NCI-H146 (cell line): Measurements from ENCODE around the gene POU2AF2.
"Not testable (repeated sequence)": the region's sequence is repeated elsewhere in the genome, so short reads cannot be mapped to it uniquely, and the experiment has no call there.

ENCODE experiments used
- DNase-seq: peaks from one replicate; lab custom pipeline; 2025; lab: John Stamatoyannopoulos, UW

Gene POU2AF2

DNA sequence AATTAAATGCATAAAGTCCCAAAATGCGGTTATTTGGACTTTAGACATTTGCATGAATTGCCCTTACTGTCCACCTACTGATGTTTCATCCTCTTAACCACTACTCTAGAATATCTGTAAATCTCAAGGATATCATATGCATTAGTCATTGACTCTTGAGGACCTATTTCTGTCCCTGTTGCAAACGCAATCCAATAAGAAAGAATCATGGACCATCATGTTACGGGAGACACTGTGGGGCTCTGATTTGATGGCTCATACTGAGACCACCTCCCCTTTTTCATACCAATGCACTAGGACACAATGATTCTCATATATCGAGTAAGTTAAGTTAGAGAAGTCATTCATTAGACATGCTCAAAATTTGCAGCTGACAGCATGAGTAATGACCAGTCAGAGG is 14.4 kb downstream of the POU2AF2 start:
- DNase-seq: no peak

GRCh38 chr11:111260811-111261210 is 15.3 kb downstream of the POU2AF2 start:
- no peak for DNase-seq

GRCh38 chr11:111264646-111265045 is 19.1 kb downstream of the POU2AF2 start:
- DNase-seq: no peak

GRCh38 chr11:111265421-111265820 is 19.9 kb downstream of the POU2AF2 start:
- no peak for DNase-seq

GRCh38 chr11:111268303-111268702 is 22.8 kb downstream of the POU2AF2 start:
- not testable (repeated sequence) for DNase-seq

GRCh38 chr11:111269146-111269868 is 23.8 kb downstream of the POU2AF2 start:
- peak; percentile 12 for DNase-seq

DNA sequence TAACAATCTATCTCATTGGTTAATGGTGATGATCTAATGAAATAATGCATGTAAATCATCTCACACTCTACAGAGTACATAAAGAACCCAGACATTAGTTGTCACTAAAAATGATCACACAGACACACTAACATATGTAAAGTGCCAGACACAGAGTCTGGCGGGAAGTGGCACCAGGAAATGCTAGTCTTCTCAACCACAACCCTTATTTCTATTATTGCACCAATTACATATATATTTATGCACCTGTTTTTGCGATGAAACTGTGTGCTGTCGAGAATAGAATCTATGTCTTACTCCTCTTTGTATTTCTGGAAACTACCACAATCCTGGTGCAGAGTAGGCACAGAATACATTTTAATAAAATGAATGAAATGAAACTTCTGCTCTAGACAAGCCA is 26.9 kb downstream of the POU2AF2 start:
- no peak for DNase-seq

DNA sequence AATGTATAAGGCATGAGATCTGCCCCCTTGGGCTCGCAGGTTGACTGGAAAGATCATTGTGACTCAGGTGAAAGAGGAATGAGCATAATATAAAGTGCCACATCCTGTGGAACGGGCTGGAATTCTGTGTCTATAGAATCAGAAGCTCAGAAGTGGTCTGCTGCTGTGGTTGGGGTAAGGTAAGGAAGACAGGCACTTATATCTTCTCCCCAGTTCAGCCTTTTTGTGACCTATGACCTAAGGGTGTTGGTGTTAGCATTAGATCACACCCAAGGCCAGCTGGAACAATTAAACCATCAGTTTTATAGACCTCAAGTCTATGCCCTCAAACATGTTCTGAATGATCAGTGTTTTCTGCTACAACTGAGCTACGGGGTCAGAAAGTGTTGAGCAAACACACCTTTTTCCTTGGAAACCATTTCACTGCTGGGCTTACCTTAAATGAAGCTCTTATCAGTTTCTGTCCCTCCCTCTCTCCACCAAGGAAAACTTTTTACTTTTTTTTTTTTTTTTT is 37.1 kb downstream of the POU2AF2 start:
- DNase-seq: no peak

DNA sequence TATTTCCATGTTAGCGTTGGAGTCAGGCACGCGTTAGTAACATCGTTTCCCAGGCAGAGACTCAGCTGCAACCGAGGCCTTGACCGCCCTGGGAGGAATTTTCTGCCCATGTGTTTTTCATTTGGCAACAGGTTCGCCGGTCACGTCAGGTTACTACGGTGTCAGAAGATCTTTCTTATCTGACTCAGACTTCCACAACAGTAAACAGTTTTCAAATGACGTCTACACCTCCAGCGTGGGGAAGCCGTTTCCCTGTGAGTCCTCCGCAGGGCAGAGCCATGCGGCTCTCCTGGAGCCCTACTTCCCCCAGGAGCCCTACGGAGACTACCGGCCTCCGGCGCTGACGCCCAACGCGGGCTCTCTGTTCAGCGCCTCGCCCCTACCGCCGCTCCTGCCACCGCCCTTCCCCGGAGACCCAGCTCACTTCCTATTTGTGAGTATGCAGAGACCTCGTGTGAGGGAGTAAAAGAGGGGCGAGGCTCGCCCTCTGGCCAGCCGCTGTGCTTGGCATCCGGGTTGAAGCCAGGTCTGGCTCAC is 38.5 kb downstream of the POU2AF2 start:
- DNase-seq: no peak

DNA sequence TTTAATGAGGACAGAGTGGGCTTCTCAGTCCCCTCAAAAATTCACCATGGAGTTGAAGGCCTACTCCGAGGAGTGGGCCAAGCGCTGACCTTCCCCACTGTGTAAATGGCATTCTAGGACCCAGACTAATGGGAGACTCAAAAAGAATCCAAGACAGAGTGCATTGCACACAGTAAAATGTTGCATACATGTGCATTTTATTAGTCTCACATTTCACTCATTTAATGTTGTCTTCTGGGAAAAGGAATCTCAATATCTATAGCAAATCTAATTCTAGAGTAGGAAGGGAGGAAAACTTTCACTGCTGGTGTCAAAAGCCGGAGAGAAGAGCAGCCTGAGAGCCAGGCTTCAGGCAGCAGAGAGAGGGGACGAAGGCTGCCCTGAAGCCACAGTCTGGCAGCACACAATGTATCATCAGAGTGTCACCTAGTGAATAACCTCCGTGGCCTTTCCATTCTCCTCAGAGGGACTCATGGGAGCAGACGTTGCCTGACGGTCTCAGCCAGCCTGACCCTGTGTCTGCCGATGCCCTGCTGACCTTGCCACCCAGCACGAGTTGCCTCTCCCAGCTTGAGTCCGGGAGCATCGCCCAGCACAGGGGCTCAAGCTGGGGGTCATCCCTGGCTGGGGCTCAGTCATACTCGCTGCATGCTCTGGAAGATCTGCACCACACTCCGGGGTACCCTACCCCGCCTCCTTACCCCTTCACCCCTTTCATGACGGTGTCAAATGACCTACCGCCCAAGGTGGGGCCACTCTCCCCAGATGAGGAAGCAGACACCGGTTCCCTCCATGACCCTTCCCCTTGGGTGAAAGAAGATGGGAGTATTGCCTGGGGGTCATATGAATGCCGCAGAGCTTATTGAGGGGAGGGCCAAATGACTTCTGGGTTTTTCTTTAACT is 39.9 kb downstream of the POU2AF2 start:
- no peak for DNase-seq

DNA sequence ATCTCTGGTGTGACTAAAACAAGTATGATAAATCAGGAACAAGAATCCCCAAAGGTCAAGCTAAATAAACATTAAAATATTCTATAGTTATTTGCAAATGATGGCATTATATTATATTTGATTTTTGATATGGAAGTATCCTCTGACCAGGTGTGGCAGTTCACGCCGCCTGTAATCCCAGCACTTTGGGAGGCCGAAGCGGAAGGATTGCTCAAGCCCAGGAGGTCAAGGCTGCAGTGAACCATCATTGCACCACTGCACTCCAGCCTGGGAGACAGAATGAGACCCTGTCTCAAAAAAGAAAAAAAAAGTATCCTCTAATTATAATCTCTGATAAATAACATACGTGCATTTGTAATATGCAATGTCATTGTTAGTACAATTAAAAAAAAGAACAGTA is 46.2 kb downstream of the POU2AF2 start:
- DNase-seq: no peak

DNA sequence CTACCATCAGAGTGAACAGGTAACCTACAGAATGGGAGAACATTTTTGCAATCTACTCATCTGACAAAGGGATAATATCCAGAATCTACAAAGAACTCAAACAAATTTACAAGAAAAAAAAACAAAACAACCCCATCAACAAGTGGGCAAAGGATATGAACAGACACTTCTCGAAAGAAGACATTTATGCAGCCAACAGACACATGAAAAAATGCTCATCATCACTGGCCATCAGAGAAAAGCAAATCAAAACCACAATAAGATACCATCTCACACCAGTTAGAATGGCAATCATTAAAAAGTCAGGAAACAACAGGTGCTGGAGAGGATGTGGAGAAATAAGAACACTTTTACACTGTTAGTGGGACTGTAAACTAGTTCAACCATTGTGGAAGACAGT is 46.9 kb downstream of the POU2AF2 start:
- not testable (repeated sequence) for DNase-seq

DNA sequence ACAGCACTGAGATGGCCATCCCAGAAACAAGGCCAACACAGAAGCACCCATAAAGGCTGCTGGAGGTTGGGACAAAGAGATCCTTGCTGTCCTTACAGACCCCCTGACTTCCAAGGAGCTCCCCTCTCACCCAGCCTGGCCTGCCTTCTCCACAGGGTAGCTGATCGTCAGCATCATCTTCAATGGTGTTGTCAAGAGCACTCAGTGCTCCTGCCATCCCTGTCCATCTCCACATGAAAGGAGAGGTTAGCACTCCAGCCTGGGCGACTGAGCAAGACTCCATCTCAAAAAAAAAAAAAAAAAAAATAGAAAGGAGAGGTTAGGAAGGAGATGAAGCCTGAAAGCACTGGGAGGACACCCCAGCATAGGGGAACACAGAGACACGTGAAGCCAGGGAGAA is 50.7 kb downstream of the POU2AF2 start:
- DNase-seq: no peak

- DNase-seq: no peak
Observed at GRCh38 chr11:111297696-111298095, 52.2 kb downstream of the POU2AF2 start.

GRCh38 chr11:111298413-111299100 is 53.0 kb downstream of the POU2AF2 start, which contains the start of gene POU2AF3:
TSS of gene POU2AF3 (plus strand) at chr11:111298546. CDS start at chr11:111298582, 36 bp downstream.
- DNase-seq: no peak

DNA sequence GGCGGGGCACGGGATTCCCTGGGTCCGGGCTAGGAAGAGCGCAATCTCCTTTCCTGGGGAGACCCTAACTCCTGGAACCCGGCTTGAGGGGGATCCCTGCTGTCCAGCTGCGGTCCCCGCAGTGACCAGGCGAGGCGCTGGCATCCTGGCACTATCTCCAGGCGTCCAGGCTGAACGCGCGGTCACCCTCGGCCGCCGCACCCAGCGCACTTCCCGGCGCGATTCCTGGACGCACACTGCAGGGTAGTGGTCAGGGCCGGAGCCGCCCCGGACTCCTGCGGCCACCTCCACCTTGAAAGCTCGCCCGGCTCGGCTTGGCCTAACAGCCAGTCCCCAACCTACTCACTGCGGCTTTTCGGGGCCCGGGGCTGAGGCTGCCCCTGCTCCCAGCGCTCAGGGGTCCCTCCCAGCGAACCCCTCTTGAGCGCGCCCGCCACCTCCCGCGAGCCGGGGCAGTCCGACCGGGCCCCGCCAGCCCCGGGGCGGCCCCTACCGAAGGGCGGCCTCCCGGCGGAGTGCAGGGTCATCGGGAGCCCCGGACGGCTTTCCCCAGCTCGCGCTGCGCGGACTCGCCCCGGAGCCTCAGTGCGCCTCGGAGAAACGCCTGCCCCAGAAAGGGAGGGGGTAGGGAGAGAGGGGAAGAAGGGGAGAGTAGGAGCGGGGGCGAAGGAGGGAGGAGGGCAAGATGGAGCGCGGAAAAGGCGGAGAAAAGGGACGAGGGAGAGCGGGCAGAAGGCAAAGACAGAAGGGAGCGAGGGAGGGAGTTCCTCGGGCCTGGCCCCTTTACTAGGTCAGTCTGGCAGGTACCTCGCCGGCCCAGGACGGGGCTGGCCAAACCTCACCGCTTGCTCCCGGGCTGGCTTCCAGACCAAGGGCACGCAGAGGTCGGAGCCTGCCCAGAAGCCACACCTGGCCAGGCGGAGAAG is 53.8 kb downstream of the POU2AF2 start:
- DNase-seq: peak; percentile 76

DNA sequence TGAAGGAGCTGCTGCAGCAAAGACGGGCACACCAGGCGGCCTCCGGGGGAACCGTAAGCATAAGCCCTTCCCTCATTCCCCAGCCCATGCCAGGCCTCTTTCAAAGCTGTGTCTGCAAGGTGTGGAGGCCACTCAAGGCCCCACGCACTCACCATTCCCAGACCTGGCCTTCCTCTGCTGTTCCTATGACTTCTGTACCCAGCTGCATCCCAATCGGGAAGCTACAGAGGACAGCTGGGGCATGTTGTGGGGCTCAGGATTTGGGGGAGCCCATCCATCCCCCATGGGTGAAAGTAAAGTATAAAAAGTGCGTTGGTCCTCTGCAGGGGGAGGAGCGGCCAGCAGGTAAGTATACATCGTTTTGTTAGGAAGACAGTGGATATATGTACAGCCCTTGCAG is 55.0 kb downstream of the POU2AF2 start:
- no peak for DNase-seq

DNA sequence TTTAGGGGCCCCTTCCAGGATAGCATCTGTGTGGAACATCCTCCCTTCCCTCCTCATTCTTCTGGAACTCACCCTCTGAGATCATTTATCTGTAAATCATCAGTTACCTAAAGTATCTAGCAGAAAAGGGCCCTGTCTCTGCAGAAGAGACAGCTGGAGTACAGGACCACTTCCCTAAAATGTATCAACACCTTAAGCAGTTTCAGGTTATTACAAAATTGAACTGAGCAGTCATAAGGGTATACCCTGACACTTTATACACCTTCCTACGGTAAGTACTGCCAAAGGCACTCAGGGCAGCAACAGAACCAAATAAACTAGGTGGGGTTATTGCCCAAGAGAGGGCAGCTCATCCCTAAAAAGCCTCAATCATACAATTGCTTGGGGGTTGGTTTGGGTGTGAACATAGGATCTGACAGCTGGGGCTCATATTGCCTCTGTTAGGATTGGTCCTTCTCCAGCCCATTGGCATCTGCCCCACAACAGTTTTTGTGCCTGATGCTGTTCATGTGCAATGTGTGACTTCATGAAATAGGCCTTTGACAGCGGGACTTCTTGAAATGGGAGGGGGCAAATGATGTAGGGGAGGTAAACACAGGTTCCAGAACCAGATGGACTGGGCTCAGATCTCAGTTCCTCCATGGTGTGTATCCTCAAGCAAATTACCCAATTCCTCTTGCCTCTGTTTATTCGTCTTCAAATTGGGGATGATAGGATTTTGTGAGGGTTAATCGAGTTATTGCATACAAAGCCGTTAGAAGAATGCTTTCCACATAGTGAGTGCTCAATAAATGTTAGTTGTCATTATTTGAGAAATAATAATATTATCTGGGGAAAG is 55.7 kb downstream of the POU2AF2 start:
- no peak for DNase-seq

- DNase-seq: no peak
Observed at GRCh38 chr11:111301842-111302118, 56.3 kb downstream of the POU2AF2 start.

DNA sequence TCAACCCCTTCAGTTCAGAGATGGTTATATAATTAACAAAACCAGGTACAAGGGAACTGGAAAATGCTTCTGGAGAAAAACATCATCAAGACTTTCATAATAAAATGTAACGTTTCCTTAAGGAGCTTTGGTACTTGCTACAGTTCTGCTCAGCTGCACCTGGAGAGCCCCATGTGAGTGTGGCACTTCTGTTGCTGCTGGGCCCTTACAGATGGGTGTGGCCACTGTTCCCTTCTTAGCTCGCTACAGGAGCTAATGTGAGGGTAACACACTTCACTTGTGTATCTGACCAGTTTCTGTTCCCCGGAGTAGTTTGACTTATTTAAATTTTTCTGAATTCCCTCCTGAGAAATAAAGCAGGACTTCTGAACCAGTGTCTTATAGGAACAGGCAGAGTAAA is 56.8 kb downstream of the POU2AF2 start:
- no peak for DNase-seq
